T-helper 1 cell treated with Interleukin-12 subunit alpha and Interleukin-12 subunit beta and Interleukin-4 antibody, amounts not matched to agents 30 μg/mL and 1 μg/mL, for 36 hours (primary cell): Measurements from ENCODE around the gene LAMC3.
"Not testable (repeated sequence)": the region's sequence is repeated elsewhere in the genome, so short reads cannot be mapped to it uniquely, and the experiment has no call there.

Source experiments
- H3K27ac Mint-ChIP-seq: one replicate; pipeline ENCODE4 v1.8.0; 2021; ENCODE audit warnings: mild to moderate bottlenecking, mixed read lengths
- H3K27me3 Mint-ChIP-seq: one replicate; pipeline ENCODE4 v1.8.0; 2021; ENCODE audit warnings: low read depth, mixed read lengths
- H3K36me3 Mint-ChIP-seq: one replicate; pipeline ENCODE4 v1.8.0; 2021; ENCODE audit warnings: low read depth, mixed read lengths
- H3K4me1 Mint-ChIP-seq: one replicate; pipeline ENCODE4 v1.8.0; 2021; ENCODE audit warnings: low read depth, mixed read lengths
- H3K4me3 Mint-ChIP-seq: one replicate; pipeline ENCODE4 v1.8.0; 2021; ENCODE audit warnings: mild to moderate bottlenecking, moderate library complexity, mixed read lengths
- H3K9me3 Mint-ChIP-seq: one replicate; pipeline ENCODE4 v1.8.0; 2021; ENCODE audit warnings: mixed read lengths

LAMC3 gene

GRCh38 chr9:130993303-130994030 is 15.5 kb upstream of the LAMC3 start:
- no peaks in the 10 kb centered on the region for H3K4me1 Mint-ChIP-seq
- no peaks in the 10 kb centered on the region for H3K36me3 Mint-ChIP-seq
- H3K4me3 Mint-ChIP-seq: no peak overlapping the region
- H3K27me3 Mint-ChIP-seq: no peaks in the 10 kb centered on the region
- no peak overlapping the region for H3K27ac Mint-ChIP-seq
- H3K9me3 Mint-ChIP-seq: no peaks in the 10 kb centered on the region

- Mint-ChIP-seq H3K9me3 (no peaks in the 10 kb centered on the region), H3K27me3 (no peaks in the 10 kb centered on the region), H3K4me3 (no peak overlapping the region), H3K4me1 (no peaks in the 10 kb centered on the region), H3K27ac (no peak overlapping the region), H3K36me3 (no peaks in the 10 kb centered on the region)
These were observed 14.6 kb upstream of the LAMC3 start for GRCh38 chr9:130994135-130995085.

GRCh38 chr9:130995086-130996011 is 13.6 kb upstream of the LAMC3 start:
- H3K4me3 Mint-ChIP-seq: no peak overlapping the region
- no peaks in the 10 kb centered on the region for H3K4me1 Mint-ChIP-seq
- H3K36me3 Mint-ChIP-seq: no peaks in the 10 kb centered on the region
- no peaks in the 10 kb centered on the region for H3K9me3 Mint-ChIP-seq
- no peak overlapping the region for H3K27ac Mint-ChIP-seq
- H3K27me3 Mint-ChIP-seq: no peaks in the 10 kb centered on the region

GRCh38 chr9:130996205-130996604 is 12.8 kb upstream of the LAMC3 start:
- no peaks in the 10 kb centered on the region for H3K27me3 Mint-ChIP-seq
- no peaks in the 10 kb centered on the region for H3K4me1 Mint-ChIP-seq
- no peaks in the 10 kb centered on the region for H3K36me3 Mint-ChIP-seq
- no peaks in the 10 kb centered on the region for H3K9me3 Mint-ChIP-seq
- no peak overlapping the region for H3K27ac Mint-ChIP-seq
- no peak overlapping the region for H3K4me3 Mint-ChIP-seq

- Mint-ChIP-seq H3K4me1 (no peaks in the 10 kb centered on the region), H3K27ac (no peak overlapping the region), H3K9me3 (no peaks in the 10 kb centered on the region), H3K27me3 (no peaks in the 10 kb centered on the region), H3K36me3 (no peaks in the 10 kb centered on the region), H3K4me3 (no peak overlapping the region)
These were observed 12.1 kb upstream of the LAMC3 start for GRCh38 chr9:130996676-130997394.

- Mint-ChIP-seq H3K9me3 (no peaks in the 10 kb centered on the region), H3K4me3 (no peak overlapping the region), H3K27ac (no peak overlapping the region), H3K36me3 (no peaks in the 10 kb centered on the region), H3K4me1 (no peaks in the 10 kb centered on the region), H3K27me3 (no peaks in the 10 kb centered on the region)
These were observed 11.6 kb upstream of the LAMC3 start for GRCh38 chr9:130997395-130997684.

- Mint-ChIP-seq H3K36me3 (no peaks in the 10 kb centered on the region), H3K4me3 (no peak overlapping the region), H3K4me1 (no peaks in the 10 kb centered on the region), H3K9me3 (no peaks in the 10 kb centered on the region), H3K27me3 (no peaks in the 10 kb centered on the region), H3K27ac (no peak overlapping the region)
These were observed 10.9 kb upstream of the LAMC3 start for GRCh38 chr9:130997925-130998596.

- Mint-ChIP-seq H3K27me3 (no peaks in the 10 kb centered on the region), H3K27ac (no peak overlapping the region), H3K36me3 (no peaks in the 10 kb centered on the region), H3K9me3 (no peaks in the 10 kb centered on the region), H3K4me3 (no peak overlapping the region), H3K4me1 (no peaks in the 10 kb centered on the region)
These were observed 10.3 kb upstream of the LAMC3 start for GRCh38 chr9:130998597-130999244.

- Mint-ChIP-seq H3K4me3 (no peak overlapping the region), H3K27ac (no peak overlapping the region), H3K36me3 (no peaks in the 10 kb centered on the region), H3K4me1 (no peaks in the 10 kb centered on the region), H3K9me3 (no peaks in the 10 kb centered on the region), H3K27me3 (no peaks in the 10 kb centered on the region)
These were observed 9.7 kb upstream of the LAMC3 start for GRCh38 chr9:130999245-130999623.

GRCh38 chr9:131000526-131000925 is 8.4 kb upstream of the LAMC3 start:
- H3K9me3 Mint-ChIP-seq, H3K4me1 Mint-ChIP-seq, H3K27ac Mint-ChIP-seq, H3K4me3 Mint-ChIP-seq, H3K27me3 Mint-ChIP-seq, H3K36me3 Mint-ChIP-seq: not testable (repeated sequence)

GRCh38 chr9:131001021-131001420 is 8.0 kb upstream of the LAMC3 start:
- Mint-ChIP-seq H3K4me3 (no peak overlapping the region), H3K27me3 (no peaks in the 10 kb centered on the region), H3K36me3 (no peaks in the 10 kb centered on the region), H3K4me1 (no peaks in the 10 kb centered on the region), H3K9me3 (no peaks in the 10 kb centered on the region), H3K27ac (no peak overlapping the region)

- Mint-ChIP-seq H3K27ac (no peak overlapping the region), H3K4me3 (no peak overlapping the region), H3K27me3 (no peaks in the 10 kb centered on the region), H3K9me3 (no peaks in the 10 kb centered on the region), H3K36me3 (no peaks in the 10 kb centered on the region), H3K4me1 (no peaks in the 10 kb centered on the region)
These were observed 7.0 kb upstream of the LAMC3 start for GRCh38 chr9:131001990-131002389.

GRCh38 chr9:131006601-131007000 is 2.4 kb upstream of the LAMC3 start:
- Mint-ChIP-seq H3K36me3 (no peaks in the 10 kb centered on the region), H3K4me3 (no peak overlapping the region), H3K27ac (no peak overlapping the region), H3K4me1 (no peaks in the 10 kb centered on the region), H3K9me3 (no peaks in the 10 kb centered on the region), H3K27me3 (peaks cover 24% of the 10 kb centered on the region)
